KOPT-K1 (cell line): ENCODE results near the gene SLC44A1.

Experiments used
- H3K27ac ChIP-seq: fragments of 200-600 bp; sonication (generic); 2 replicates; pipeline ENCODE4 v1.5.1; 2016; ENCODE audit warnings: antibody characterized with exemption, mild to moderate bottlenecking, low read depth, low read length; ENCODE audit not compliant: poor library complexity, severe bottlenecking
- H3K36me3 ChIP-seq: fragments of 200-600 bp; sonication (generic); 2 replicates; pipeline ENCODE4 v1.5.1; 2017; ENCODE audit warnings: antibody characterized with exemption, mild to moderate bottlenecking, low read length, moderate library complexity; ENCODE audit not compliant: insufficient read depth
- H3K9me3 ChIP-seq: fragments of 200-600 bp; sonication (generic); 2 replicates; pipeline ENCODE4 v1.5.1; 2017; ENCODE audit warnings: antibody characterized with exemption, low read length, mild to moderate bottlenecking; ENCODE audit not compliant: insufficient read depth, poor library complexity, severe bottlenecking

Gene SLC44A1

GRCh38 chr9:105295201-105295550, 50.7 kb downstream of the SLC44A1 start:
- H3K27ac ChIP-seq: no peak overlapping the region
- no peaks in the 10 kb centered on the region for H3K9me3 ChIP-seq
- H3K36me3 ChIP-seq: no peaks in the 10 kb centered on the region

GRCh38 chr9:105295986-105296385, 51.5 kb downstream of the SLC44A1 start:
- Histone ChIP-seq H3K27ac (no peak overlapping the region), H3K36me3 (no peaks in the 10 kb centered on the region)

GRCh38 chr9:105296445-105296844, 52.0 kb downstream of the SLC44A1 start:
- no peaks in the 10 kb centered on the region for H3K9me3 ChIP-seq
- no peak overlapping the region for H3K27ac ChIP-seq
- H3K36me3 ChIP-seq: no peaks in the 10 kb centered on the region

More at GRCh38 chr9:105295986-105296385, 51.5 kb downstream of the SLC44A1 start:
- no peaks in the 10 kb centered on the region for H3K9me3 ChIP-seq

- no peaks in the 10 kb centered on the region for H3K9me3 ChIP-seq
- H3K27ac ChIP-seq: no peak overlapping the region
- no peaks in the 10 kb centered on the region for H3K36me3 ChIP-seq
Observed at GRCh38 chr9:105296877-105297287, 52.4 kb downstream of the SLC44A1 start.

GRCh38 chr9:105297442-105298075, 53.1 kb downstream of the SLC44A1 start:
- H3K9me3 ChIP-seq: no peaks in the 10 kb centered on the region
- H3K27ac ChIP-seq: no peak overlapping the region
- no peaks in the 10 kb centered on the region for H3K36me3 ChIP-seq

- Histone ChIP-seq H3K36me3 (no peaks in the 10 kb centered on the region), H3K9me3 (no peaks in the 10 kb centered on the region), H3K27ac (no peak overlapping the region)
Observed at GRCh38 chr9:105299190-105299854, 54.9 kb downstream of the SLC44A1 start.

- no peaks in the 10 kb centered on the region for H3K36me3 ChIP-seq
- H3K27ac ChIP-seq: no peak overlapping the region
- no peaks in the 10 kb centered on the region for H3K9me3 ChIP-seq
Observed at GRCh38 chr9:105302728-105303127, 58.3 kb downstream of the SLC44A1 start.

GRCh38 chr9:105305856-105306255, 61.4 kb downstream of the SLC44A1 start:
- no peaks in the 10 kb centered on the region for H3K9me3 ChIP-seq
- H3K36me3 ChIP-seq: no peaks in the 10 kb centered on the region
- H3K27ac ChIP-seq: no peak overlapping the region

GRCh38 chr9:105306351-105307140, 62.1 kb downstream of the SLC44A1 start:
- H3K36me3 ChIP-seq: no peaks in the 10 kb centered on the region
- no peak overlapping the region for H3K27ac ChIP-seq
- no peaks in the 10 kb centered on the region for H3K9me3 ChIP-seq

- H3K36me3 ChIP-seq: no peaks in the 10 kb centered on the region
- H3K27ac ChIP-seq: no peak overlapping the region
- H3K9me3 ChIP-seq: no peaks in the 10 kb centered on the region
Observed at GRCh38 chr9:105307591-105308130, 63.2 kb downstream of the SLC44A1 start.

GRCh38 chr9:105308461-105309341, 64.2 kb downstream of the SLC44A1 start:
- Histone ChIP-seq H3K36me3 (no peaks in the 10 kb centered on the region), H3K27ac (no peak overlapping the region), H3K9me3 (no peaks in the 10 kb centered on the region)

GRCh38 chr9:105309531-105309931, 65.1 kb downstream of the SLC44A1 start:
- H3K9me3 ChIP-seq: no peaks in the 10 kb centered on the region
- H3K27ac ChIP-seq: no peak overlapping the region
- no peaks in the 10 kb centered on the region for H3K36me3 ChIP-seq

GRCh38 chr9:105311306-105311705, 66.9 kb downstream of the SLC44A1 start:
- no peaks in the 10 kb centered on the region for H3K9me3 ChIP-seq
- H3K36me3 ChIP-seq: no peaks in the 10 kb centered on the region
- H3K27ac ChIP-seq: no peak overlapping the region

GRCh38 chr9:105313238-105313637, 68.8 kb downstream of the SLC44A1 start:
- H3K27ac ChIP-seq: no peak overlapping the region
- no peaks in the 10 kb centered on the region for H3K9me3 ChIP-seq
- no peaks in the 10 kb centered on the region for H3K36me3 ChIP-seq
